ENCODE data around the gene MAST3. TPM values are rescaled to one million over a fixed set of nuclear protein-coding genes. Genes with fewer than 3 reads are reported as not detected.

The MAST3 gene
- total and polyA plus RNA-seq, 2 donors (not counting 1 experiment from before 2014, with no cell fraction given), result 43.5 to 85.5 TPM

- peak within 1 kb of the TSS; percentile 73 for H2AFZ ChIP-seq (ENCODE audit: insufficient read depth, low read depth, low read length, poor library complexity, severe bottlenecking)
- H3K27me3 Mint-ChIP-seq, result no peaks in the 10 kb centered on the region
- peak within 1 kb of the TSS; percentile 90 to 93 for H3K27ac ChIP-seq (ENCODE audit: low read length in 2 of 2)
- ATAC-seq (ENCODE audit: low read depth) (peak; percentile 79), DNase-seq (peak; percentile 98)
- peak within 1 kb of the TSS; percentile 63 to 88 (median 70) for H3K4me3 ChIP-seq (ENCODE audit: control extremely low read depth in 1 of 5, extremely low read depth in 1 of 5, insufficient read depth in 1 of 5, low read depth in 2 of 5, low read length in 4 of 5)
- no peaks in the 10 kb centered on the region for H3K9me3 ChIP-seq (ENCODE audit: control extremely low read depth in 1 of 3, control insufficient read depth in 2 of 3, insufficient read depth in 1 of 3, low read length in 2 of 3)
- H3K4me1 Mint-ChIP-seq, result peaks cover 23% of the 10 kb centered on the region
- H4K20me1 ChIP-seq (ENCODE audit: control insufficient read depth, insufficient read depth, low read length, poor library complexity, severe bottlenecking), result peaks cover 17% of the 10 kb centered on the region
- peak within 1 kb of the TSS; percentile 99 for H3K4me2 ChIP-seq (replicated peaks; ENCODE audit: low read depth, low read length, poor library complexity, severe bottlenecking)
- ChIA-PET POLR2A (interaction anchor here (0.6 to 2.5 kb wide), 13 partner anchors 11 to 145 kb away, joined by 3 to 17 read pairs (median 5); partner anchors contain the start of genes ARRDC2, MAST3 and MPV17L2), CTCF (interaction anchor here (0.6 to 2.3 kb wide), 17 partner anchors 8 to 220 kb away, joined by 3 to 16 read pairs (median 5); partner anchors contain the start of genes ARRDC2, CCDC124, IFI30 and MAST3)
- H3K9me3 Mint-ChIP-seq (ENCODE audit: insufficient read depth), result no peaks in the 10 kb centered on the region
- H3K4me3 Mint-ChIP-seq, result peak within 1 kb of the TSS; percentile 89
- TF ChIP-seq EZH2 (IDR thresholded peaks at IDR 0.05; ENCODE audit: borderline replicate concordance, insufficient read depth, low read depth, low read length, poor library complexity, severe bottlenecking) (no peak), CTCF (IDR thresholded peaks at IDR 0.05) (peak; percentile 59)
- no peaks in the 10 kb centered on the region for H3K27me3 ChIP-seq (replicated peaks in 1 of 4; ENCODE audit: control extremely low read depth in 1 of 4, control insufficient read depth in 3 of 4, insufficient read depth in 4 of 4, low read length in 3 of 4)
- peak within 1 kb of the TSS; percentile 95 for H3K27ac Mint-ChIP-seq
- H3K9ac ChIP-seq (ENCODE audit: low read length), result peak within 1 kb of the TSS; percentile 77
- peaks cover 10% of the 10 kb centered on the region for H3K79me2 ChIP-seq (ENCODE audit: control insufficient read depth, insufficient read depth, low read length)
- under 1% methylated on average over 86 of the region's 86 CpGs for WGBS (ENCODE audit: insufficient coverage)
- H3K36me3 ChIP-seq (replicated peaks in 1 of 2; ENCODE audit: control extremely low read depth in 1 of 2, control insufficient read depth in 1 of 2, extremely low read depth in 1 of 2, insufficient read depth in 2 of 2, low read length in 1 of 2), result peaks cover 0 to 13% of the 10 kb centered on the region in 2 experiments
- intact Hi-C loops (cut with micrococcal nuclease), result loop anchor here (1.0 to 2.0 kb wide), 9 partner anchors 8 to 220 kb away; partner anchors contain the start of genes CCDC124 and RAB3A
- H3K4me1 ChIP-seq (ENCODE audit: control insufficient read depth in 2 of 2, insufficient read depth in 2 of 2, low read length in 2 of 2), result peaks cover 14 to 25% of the 10 kb centered on the region in 2 donors
Observed at GRCh38 chr19:18152817-18153555, 55.4 kb downstream of the MAST3 start, which contains the start of gene PIK3R2. Gene PIK3R2 (plus strand): TSS chr19:18153163. CDS start chr19:18155880, 2,717 bp downstream.
